ENCODE data around the gene LRRC14B.

Gene LRRC14B

GRCh38 chr5:191036-191948, at the start of gene LRRC14B:
LRRC14B (plus strand) TSS chr5:191495; CDS start chr5:191539, 44 bp downstream.
- DNase-seq (ENCODE audit: low read depth): no peak

- no peak for DNase-seq (ENCODE audit: low read depth)
These were observed 49.5 kb upstream of the LRRC14B start for GRCh38 chr5:141761-142160.

GRCh38 chr5:142246-142810, 49.0 kb upstream of the LRRC14B start:
- no peak for DNase-seq (ENCODE audit: low read depth)

GRCh38 chr5:143041-143440, 48.3 kb upstream of the LRRC14B start:
- DNase-seq (ENCODE audit: low read depth): no peak

GRCh38 chr5:144941-145340, 46.4 kb upstream of the LRRC14B start:
- no peak for DNase-seq (ENCODE audit: low read depth)

GRCh38 chr5:145585-146323, 45.5 kb upstream of the LRRC14B start:
- no peak for DNase-seq (ENCODE audit: low read depth)

- no peak for DNase-seq (ENCODE audit: low read depth)
These were observed 43.5 kb upstream of the LRRC14B start for GRCh38 chr5:147751-148150.

GRCh38 chr5:149745-150485, 41.4 kb upstream of the LRRC14B start:
- DNase-seq (ENCODE audit: low read depth): no peak

GRCh38 chr5:150746-151145, 40.5 kb upstream of the LRRC14B start:
- DNase-seq (ENCODE audit: low read depth): no peak

GRCh38 chr5:152077-152476, 39.2 kb upstream of the LRRC14B start:
- DNase-seq (ENCODE audit: low read depth): no peak

- DNase-seq (ENCODE audit: low read depth): no peak
These were observed 38.0 kb upstream of the LRRC14B start for GRCh38 chr5:153256-153655.

GRCh38 chr5:154236-154635, 37.1 kb upstream of the LRRC14B start:
- no peak for DNase-seq (ENCODE audit: low read depth)

- DNase-seq (ENCODE audit: low read depth): no peak
These were observed 36.5 kb upstream of the LRRC14B start for GRCh38 chr5:154826-155225.

GRCh38 chr5:155651-156410, 35.5 kb upstream of the LRRC14B start:
- DNase-seq (ENCODE audit: low read depth): no peak

GRCh38 chr5:156411-157072, 34.8 kb upstream of the LRRC14B start:
- no peak for DNase-seq (ENCODE audit: low read depth)

GRCh38 chr5:157126-157715, 34.1 kb upstream of the LRRC14B start:
- DNase-seq (ENCODE audit: low read depth): no peak

GRCh38 chr5:157801-158200, 33.5 kb upstream of the LRRC14B start:
- DNase-seq (ENCODE audit: low read depth): no peak

GRCh38 chr5:158807-159447, 32.4 kb upstream of the LRRC14B start:
- DNase-seq (ENCODE audit: low read depth): no peak

GRCh38 chr5:159448-160172, 31.7 kb upstream of the LRRC14B start:
- DNase-seq (ENCODE audit: low read depth): no peak

All from T-helper 22 cell (primary cell).